Measurements from ENCODE around the gene FBXL15. TPM values are rescaled to one million over a fixed set of nuclear protein-coding genes. Genes with fewer than 3 reads are reported as not detected.

The FBXL15 gene
- total and polyA plus RNA-seq, 2 of the 13 experiments (the other 11 are each of a cell fraction or from before 2014, with no cell fraction given) = 4.3 to 8.3 TPM

- no peak overlapping the region for H3K4me3 ChIP-seq (replicated peaks in 1 of 3; ENCODE audit: insufficient read depth in 1 of 3, low read depth in 2 of 3, low read length in 3 of 3)
- H3K4me2 ChIP-seq (ENCODE audit: low read depth, low read length) = no peak overlapping the region
- H2AFZ ChIP-seq (ENCODE audit: low read length) = no peak overlapping the region
- TF ChIP-seq POGZ (CRISPR knock-in tag; IDR thresholded peaks at IDR 0.05) = no peak
- TF ChIP-seq ZBTB3 (CRISPR knock-in tag; IDR thresholded peaks at IDR 0.05; ENCODE audit: borderline replicate concordance, low read depth) = no peak
- no peak for TF ChIP-seq CSRNP1 (CRISPR knock-in tag; IDR thresholded peaks at IDR 0.05)
- no peak for TF ChIP-seq TBX2 (CRISPR knock-in tag; IDR thresholded peaks at IDR 0.05; ENCODE audit: borderline replicate concordance)
- peaks cover 36% of the 10 kb centered on the region for H3K4me1 ChIP-seq (ENCODE audit: insufficient read depth, low read length)
- DNase-seq (ENCODE audit: low spot score) = no peak
- no TSS peak for BruUV-seq (replicated peaks)
- no peak overlapping the region for H3K9ac ChIP-seq (ENCODE audit: insufficient read depth, low read depth, low read length)
- CTCF ChIA-PET (ENCODE audit: low intra/inter-chr PET ratio, low total read pairs) = no interaction called here
- H3K36me3 ChIP-seq (replicated peaks in 1 of 2; ENCODE audit: control insufficient read depth in 1 of 2, insufficient read depth in 2 of 2, low read length in 2 of 2) = no peaks in the 10 kb centered on the region
- intact Hi-C loops (cut with micrococcal nuclease; ENCODE audit: unreplicated experiment) = no loop called here
- H3K27ac ChIP-seq (ENCODE audit: extremely low read length, insufficient read depth, low read length) = no peak overlapping the region
- WGBS (ENCODE audit: low lambda C conversion rate) = 75% methylated on average over 3 of the region's 3 CpGs
- H4K20me1 ChIP-seq (ENCODE audit: insufficient read depth, low read length) = no peaks in the 10 kb centered on the region
- FAIRE-seq = no peak
- H3K9me3 ChIP-seq (ENCODE audit: low read length) = no peaks in the 10 kb centered on the region
- no peak for ATAC-seq
- in situ Hi-C loops (cut with HindIII; ENCODE audit: extremely low pct_ligation_motif_present, low pct_unique_long_range_greater_than_20kb) = no loop called here
- H3K79me2 ChIP-seq (ENCODE audit: insufficient read depth, low read length) = no peaks in the 10 kb centered on the region
- POLR2A ChIA-PET = no interaction called here
- peaks cover 0 to 11% of the 10 kb centered on the region in 2 experiments; a peak in 2 of 5 replicates for H3K27me3 ChIP-seq (ENCODE audit: control insufficient read depth in 1 of 2, insufficient read depth in 2 of 2, low read length in 2 of 2)
Observed at GRCh38 chr10:102389894-102390293, 30.7 kb upstream of the FBXL15 start.

GRCh38 chr10:102392306-102392705 lies 28.3 kb upstream of the FBXL15 start:
- no peak for FAIRE-seq
- no peak for ATAC-seq
- H3K9ac ChIP-seq (ENCODE audit: insufficient read depth, low read depth, low read length) = no peak overlapping the region
- no peaks in the 10 kb centered on the region for H4K20me1 ChIP-seq (ENCODE audit: insufficient read depth, low read length)
- H3K9me3 ChIP-seq (ENCODE audit: low read length) = no peaks in the 10 kb centered on the region
- 32% methylated on average over 5 of the region's 5 CpGs for WGBS (ENCODE audit: low lambda C conversion rate)
- H3K36me3 ChIP-seq (replicated peaks in 1 of 2; ENCODE audit: control insufficient read depth in 1 of 2, insufficient read depth in 2 of 2, low read length in 2 of 2) = no peaks in the 10 kb centered on the region
- POLR2A ChIA-PET = no interaction called here
- BruUV-seq (replicated peaks) = no TSS peak
- no peak for DNase-seq (ENCODE audit: low spot score)
- in situ Hi-C loops (cut with HindIII; ENCODE audit: extremely low pct_ligation_motif_present, low pct_unique_long_range_greater_than_20kb) (no loop called here), intact Hi-C loops (cut with micrococcal nuclease; ENCODE audit: unreplicated experiment) (no loop called here)
- peaks cover 0 to 11% of the 10 kb centered on the region in 2 experiments; a peak in 2 of 5 replicates for H3K27me3 ChIP-seq (ENCODE audit: control insufficient read depth in 1 of 2, insufficient read depth in 2 of 2, low read length in 2 of 2)
- no peak for TF ChIP-seq REPIN1 (CRISPR knock-in tag; IDR thresholded peaks at IDR 0.05; ENCODE audit: borderline replicate concordance, low read depth)
- no peak for TF ChIP-seq THYN1 (CRISPR knock-in tag; IDR thresholded peaks at IDR 0.05; ENCODE audit: borderline replicate concordance, low read depth)
- TF ChIP-seq DNMT3B (CRISPR knock-in tag; conservative IDR thresholded peaks at IDR 0.05) = no peak
- no peak for TF ChIP-seq HES4 (CRISPR knock-in tag; IDR thresholded peaks at IDR 0.05; ENCODE audit: borderline replicate concordance)
- H3K4me3 ChIP-seq (replicated peaks in 1 of 3; ENCODE audit: insufficient read depth in 1 of 3, low read depth in 2 of 3, low read length in 3 of 3) = no peak overlapping the region
- H3K4me2 ChIP-seq (ENCODE audit: low read depth, low read length) = no peak overlapping the region
- peaks cover 39% of the 10 kb centered on the region for H3K4me1 ChIP-seq (ENCODE audit: insufficient read depth, low read length)
- H3K79me2 ChIP-seq (ENCODE audit: insufficient read depth, low read length) = peaks cover 3% of the 10 kb centered on the region
- H2AFZ ChIP-seq (ENCODE audit: low read length) = no peak overlapping the region
- no peak overlapping the region for H3K27ac ChIP-seq (ENCODE audit: extremely low read length, insufficient read depth, low read length)
- CTCF ChIA-PET (ENCODE audit: low intra/inter-chr PET ratio, low total read pairs) = no interaction called here

All from HepG2 (cell line).